COLO668 (cell line): ENCODE data around the gene GSTP1.
A peak's percentile ranks its signal among the peaks of the same experiment; 100 is the strongest.
"Not testable (repeated sequence)": the region's sequence is repeated elsewhere in the genome, so short reads cannot be mapped to it uniquely, and the experiment has no call there.

ENCODE experiments used
- DNase-seq: peaks from one replicate; lab custom pipeline; 2025; ENCODE audit not compliant: unreplicated experiment; lab: John Stamatoyannopoulos, UW

The GSTP1 gene

GRCh38 chr11:67594480-67594879 lies 10.9 kb downstream of the GSTP1 start:
- DNase-seq = no peak

DNA sequence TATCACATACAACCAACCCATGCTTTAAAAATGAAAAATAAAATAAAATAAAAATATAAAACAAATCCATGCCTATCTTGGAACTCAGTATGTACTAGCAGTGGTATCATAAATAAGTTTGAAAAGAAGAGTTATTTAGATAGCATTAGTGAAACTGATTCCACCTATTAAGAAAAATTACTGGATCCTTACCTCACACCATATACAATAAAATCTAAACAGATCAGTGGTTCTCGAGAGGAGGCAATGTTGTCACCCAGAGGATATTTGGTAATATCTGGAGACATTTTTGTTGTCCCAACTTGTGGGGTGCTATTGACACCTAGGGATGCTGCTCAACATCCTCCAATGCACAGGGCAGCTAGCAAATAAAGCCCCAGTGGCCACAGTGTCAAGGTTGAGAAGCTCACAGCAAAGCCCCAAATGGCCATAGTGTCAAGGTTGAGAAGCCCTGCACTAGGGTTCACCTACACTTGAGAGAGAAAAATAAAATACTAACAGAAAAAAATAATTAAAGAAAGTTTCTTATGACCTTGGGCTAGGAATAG lies 13.2 kb downstream of the GSTP1 start:
- no peak for DNase-seq

DNA sequence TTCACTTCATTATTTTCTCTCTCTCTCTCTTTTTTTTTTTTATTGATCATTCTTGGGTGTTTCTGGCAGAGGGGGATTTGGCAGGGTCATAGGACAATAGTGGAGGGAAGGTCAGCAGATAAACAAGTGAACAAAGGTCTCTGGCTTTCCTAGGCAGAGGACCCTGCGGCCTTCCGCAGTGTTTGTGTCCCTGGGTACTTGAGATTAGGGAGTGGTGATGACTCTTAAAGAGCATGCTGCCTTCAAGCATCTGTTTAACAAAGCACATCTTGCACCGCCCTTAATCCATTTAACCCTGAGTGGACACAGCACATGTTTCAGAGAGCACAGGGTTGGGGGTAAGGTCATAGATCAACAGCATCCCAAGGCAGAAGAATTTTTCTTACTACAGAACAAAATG lies 13.8 kb downstream of the GSTP1 start:
- DNase-seq = not testable (repeated sequence)

DNA sequence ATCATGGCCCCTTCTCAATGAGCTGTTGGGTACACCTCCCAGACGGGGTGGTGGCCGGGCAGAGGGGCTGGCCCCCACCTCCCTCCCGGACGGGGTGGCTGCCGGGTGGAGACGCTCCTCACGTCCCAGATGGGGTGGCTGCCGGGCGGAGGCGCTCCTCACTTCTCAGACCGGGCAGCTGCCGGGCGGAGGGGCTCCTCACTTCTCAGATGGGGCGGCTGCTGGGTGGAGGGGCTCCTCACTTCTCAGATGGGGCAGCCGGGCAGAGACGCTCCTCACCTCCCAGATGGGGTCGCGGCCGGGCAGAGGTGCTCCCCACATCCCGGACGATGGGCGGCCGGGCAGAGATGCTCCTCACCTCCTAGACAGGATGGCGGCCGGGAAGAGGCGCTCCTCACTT lies 14.4 kb downstream of the GSTP1 start:
- DNase-seq = not testable (repeated sequence)

GRCh38 chr11:67599149-67599548 lies 15.5 kb downstream of the GSTP1 start:
- no peak for DNase-seq

GRCh38 chr11:67600324-67601029 lies 16.9 kb downstream of the GSTP1 start:
- no peak for DNase-seq

DNA sequence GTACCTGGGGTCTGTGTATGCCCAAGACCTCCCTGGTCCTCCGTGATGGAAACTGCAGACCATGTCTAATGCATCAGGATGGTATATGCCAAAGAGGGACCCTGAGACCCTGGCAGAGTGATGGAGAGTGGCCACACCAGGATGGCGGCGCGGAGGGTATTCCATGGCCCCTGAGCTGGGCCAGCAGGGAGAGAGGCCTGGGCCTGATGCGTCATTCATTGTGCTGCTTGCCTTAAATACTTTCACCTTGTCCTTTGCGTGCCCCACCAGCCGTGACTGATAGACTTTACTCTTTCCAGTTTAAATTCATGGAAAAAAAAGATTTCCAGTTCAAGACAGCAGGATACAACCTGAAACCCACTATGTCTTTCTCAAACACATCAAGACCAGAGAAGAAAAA lies 17.5 kb downstream of the GSTP1 start:
- no peak for DNase-seq

GRCh38 chr11:67604119-67604518 lies 20.5 kb downstream of the GSTP1 start:
- not testable (repeated sequence) for DNase-seq

GRCh38 chr11:67604815-67605214 lies 21.2 kb downstream of the GSTP1 start:
- DNase-seq = no peak

DNA sequence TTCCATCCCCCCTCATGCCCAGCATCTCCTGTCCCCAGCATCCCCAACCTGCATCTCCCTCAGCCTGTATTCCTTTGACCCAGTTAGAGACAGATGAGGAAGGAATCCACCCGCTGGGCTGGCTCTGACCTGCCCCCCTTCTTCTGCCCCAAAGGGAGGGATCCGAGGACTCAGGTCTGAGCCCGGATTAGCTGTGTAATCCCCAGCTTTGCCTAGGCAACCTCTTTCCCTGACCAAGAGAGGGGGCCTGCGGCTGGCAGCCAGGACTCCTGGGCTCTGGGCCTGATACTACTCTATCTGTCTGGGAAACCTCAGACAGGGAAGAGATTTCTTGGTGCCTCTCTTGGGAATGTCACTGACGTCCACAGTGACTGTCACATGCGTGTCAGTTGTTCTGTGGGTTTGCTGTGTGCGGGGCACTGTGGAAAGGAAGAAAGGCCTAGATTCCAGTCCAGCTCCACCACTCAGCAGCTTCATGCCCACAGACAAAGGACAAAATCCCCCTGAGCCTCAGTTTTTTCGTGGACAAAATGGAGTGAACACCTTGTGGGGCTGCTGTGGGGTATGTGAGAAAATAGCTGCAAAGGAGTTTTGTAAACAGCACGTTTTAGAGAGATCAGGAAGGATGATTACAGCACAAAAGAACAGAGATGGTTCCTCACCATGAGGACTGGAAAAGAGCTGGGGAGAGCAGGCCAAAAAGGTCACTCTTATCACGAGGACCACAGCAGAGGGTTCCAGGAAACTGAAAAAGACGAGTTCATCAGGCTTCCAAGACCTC lies 21.8 kb downstream of the GSTP1 start:
- no peak for DNase-seq

DNA sequence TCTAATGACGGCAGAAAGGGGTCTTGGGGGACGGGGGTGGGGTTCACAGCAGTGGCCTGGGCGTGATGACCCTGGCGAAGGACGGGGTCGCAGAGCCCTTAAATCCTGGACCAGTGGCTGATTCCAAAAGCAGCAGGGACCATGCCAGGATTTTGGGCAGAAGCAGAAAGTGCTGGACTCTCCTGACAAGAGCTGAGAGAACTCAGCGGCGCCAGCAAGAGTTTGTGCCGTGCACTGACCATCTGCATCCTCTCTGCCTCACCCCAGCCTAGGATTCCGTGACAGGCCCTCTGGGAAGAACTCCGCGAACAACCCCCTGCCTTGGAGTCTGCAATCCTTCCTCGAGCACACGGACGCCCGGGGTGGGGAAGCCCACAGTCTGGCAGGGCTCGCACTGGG lies 22.5 kb downstream of the GSTP1 start:
- no peak for DNase-seq

GRCh38 chr11:67606492-67607295 lies 23.1 kb downstream of the GSTP1 start, which contains the start of gene NDUFV1:
Gene NDUFV1 (plus strand): TSS chr11:67606936. CDS start chr11:67607005, 69 bp downstream.
- DNase-seq = peak; percentile 98

DNA sequence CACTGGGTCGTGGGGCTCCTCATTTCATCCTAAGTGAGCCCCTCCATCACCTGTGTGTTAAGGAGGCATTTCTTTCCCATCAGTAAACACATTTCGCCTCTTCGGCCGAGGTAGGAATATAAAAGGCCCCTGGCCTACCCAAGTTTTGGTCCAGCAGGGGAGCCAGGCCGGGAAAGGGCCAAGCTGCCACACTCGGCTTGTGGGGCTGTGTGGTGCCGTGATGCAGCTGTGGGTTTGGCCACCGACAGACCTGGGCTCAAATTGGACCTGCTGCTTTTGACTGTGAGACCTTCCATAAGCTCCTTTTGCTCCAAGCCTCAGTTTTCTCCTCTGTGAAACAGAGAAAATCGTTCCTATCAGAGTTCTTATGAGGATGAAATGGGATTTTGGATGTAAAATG lies 23.9 kb downstream of the GSTP1 start:
- DNase-seq = no peak

- DNase-seq = no peak
Observed at GRCh38 chr11:67608486-67608885, 24.9 kb downstream of the GSTP1 start.

- no peak for DNase-seq
Observed at GRCh38 chr11:67609316-67609715, 25.7 kb downstream of the GSTP1 start.

DNA sequence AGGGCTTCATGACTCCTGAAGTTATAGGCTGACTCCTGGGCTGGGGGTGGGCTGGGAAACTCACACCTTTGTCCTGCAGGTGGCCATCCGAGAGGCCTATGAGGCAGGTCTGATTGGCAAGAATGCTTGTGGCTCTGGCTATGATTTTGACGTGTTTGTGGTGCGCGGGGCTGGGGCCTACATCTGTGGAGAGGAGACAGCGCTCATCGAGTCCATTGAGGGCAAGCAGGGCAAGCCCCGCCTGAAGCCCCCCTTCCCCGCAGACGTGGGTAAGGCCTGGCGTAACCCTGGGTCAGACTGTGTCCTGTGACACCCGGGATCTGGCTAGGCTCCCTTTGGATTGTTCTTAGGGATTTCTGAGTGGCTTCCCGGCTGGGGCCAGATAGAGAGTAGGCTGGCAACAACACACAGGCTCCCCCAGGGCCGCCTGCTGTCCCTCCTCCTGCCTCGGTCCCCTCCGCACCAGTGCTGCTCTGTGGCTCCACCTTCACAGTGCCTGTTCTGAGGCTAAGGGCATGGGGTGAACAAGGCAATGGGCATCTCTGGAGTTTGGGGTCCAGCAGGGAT lies 26.8 kb downstream of the GSTP1 start:
- DNase-seq = no peak

DNA sequence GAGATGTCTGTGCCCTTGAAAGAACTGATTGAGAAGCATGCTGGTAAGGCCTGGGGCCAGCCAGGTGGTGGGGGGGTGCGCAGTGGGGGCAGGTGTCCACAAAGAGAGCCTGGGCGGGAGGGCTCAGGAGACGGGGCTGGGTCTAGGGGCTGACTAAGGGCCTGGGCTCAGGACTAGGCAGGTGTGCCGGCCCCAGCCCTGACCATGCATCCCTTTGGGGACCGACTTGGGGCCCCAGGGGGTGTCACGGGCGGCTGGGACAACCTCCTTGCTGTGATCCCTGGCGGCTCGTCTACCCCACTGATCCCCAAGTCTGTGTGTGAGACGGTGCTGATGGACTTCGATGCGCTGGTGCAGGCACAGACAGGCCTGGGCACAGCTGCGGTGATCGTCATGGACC lies 27.6 kb downstream of the GSTP1 start:
- DNase-seq = no peak

DNA sequence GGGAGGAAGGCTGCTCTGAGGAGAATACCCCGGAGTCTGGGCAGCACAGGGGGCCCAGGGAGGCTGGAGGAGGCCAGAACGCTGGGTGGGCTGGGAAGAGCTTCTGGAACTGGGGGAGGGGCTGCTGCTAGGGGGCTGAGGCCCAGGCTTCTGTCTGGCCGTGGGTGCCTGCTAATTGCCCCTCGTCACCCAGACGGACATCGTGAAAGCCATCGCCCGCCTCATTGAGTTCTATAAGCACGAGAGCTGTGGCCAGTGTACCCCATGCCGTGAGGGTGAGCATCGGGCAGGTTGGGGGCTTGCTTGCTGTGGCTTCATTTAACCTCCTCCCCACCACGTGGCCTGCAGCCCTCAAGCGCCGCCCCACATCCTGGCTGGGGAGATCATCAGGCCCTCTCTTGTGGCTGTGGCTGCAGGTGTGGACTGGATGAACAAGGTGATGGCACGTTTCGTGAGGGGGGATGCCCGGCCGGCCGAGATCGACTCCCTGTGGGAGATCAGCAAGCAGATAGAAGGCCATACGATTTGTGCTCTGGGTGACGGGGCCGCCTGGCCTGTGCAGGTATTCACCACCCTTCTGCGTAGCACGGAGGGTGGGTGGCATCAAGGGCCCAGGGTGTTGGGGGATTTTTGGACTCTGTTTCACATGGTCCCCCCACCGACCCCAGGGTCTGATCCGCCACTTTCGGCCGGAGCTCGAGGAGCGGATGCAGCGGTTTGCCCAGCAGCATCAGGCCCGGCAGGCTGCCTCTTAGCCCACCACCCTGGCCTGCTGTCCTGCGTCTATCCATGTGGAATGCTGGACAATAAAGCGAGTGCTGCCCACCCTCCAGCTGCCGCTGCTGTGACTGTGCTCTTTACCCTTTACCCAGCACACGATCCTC lies 28.3 kb downstream of the GSTP1 start:
- no peak for DNase-seq

DNA sequence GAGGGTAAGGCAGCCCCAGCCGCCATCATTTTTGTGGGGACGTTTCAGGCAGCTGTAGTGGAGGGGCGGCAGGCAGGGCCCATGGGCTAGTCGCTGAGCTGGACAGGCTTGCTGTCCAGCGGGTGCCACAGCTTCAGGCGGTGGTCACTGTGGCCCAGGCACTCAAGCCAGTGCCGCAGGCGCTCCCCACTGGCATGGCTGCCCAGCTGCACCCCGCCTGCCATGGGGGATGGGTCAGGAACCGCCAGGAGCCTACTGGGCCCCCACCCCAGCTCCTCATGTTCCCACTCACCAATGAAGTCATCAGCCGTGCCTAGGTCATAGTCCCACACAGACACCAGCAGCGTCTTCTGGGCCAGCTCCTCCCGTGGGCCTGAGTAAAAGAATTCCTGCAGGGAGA lies 29.1 kb downstream of the GSTP1 start:
- no peak for DNase-seq
